NCI-H187 (cell line): ENCODE results near the gene TTC38.

ENCODE experiments used
- DNase-seq, 2 experiments: peaks; one replicate each; lab custom pipeline; 2025; lab: John Stamatoyannopoulos, UW

The TTC38 gene

GRCh38 chr22:46267431-46268279 lies at the start of gene TTC38:
TTC38 (plus strand) TSS chr22:46268008; CDS start chr22:46268040, 32 bp downstream.
- DNase-seq, result no peak

- no peak for DNase-seq
Observed at GRCh38 chr22:46219636-46220035, 48.2 kb upstream of the TTC38 start.

- no peak for DNase-seq
Observed at GRCh38 chr22:46220921-46221320, 46.9 kb upstream of the TTC38 start.

GRCh38 chr22:46224044-46224897 lies 43.5 kb upstream of the TTC38 start:
- DNase-seq, result no peak

- no peak for DNase-seq
Observed at GRCh38 chr22:46224898-46225290, 42.9 kb upstream of the TTC38 start.

- DNase-seq, result no peak
Observed at GRCh38 chr22:46225631-46226030, 42.2 kb upstream of the TTC38 start.

- DNase-seq, result no peak
Observed at GRCh38 chr22:46226577-46226976, 41.2 kb upstream of the TTC38 start.

- no peak for DNase-seq
Observed at GRCh38 chr22:46229701-46230100, 38.1 kb upstream of the TTC38 start.

- no peak for DNase-seq
Observed at GRCh38 chr22:46230262-46230901, 37.4 kb upstream of the TTC38 start.

- no peak for DNase-seq
Observed at GRCh38 chr22:46233231-46233630, 34.6 kb upstream of the TTC38 start.

GRCh38 chr22:46234969-46235368 lies 32.8 kb upstream of the TTC38 start:
- no peak for DNase-seq

GRCh38 chr22:46237453-46238124 lies 30.2 kb upstream of the TTC38 start:
- DNase-seq, result no peak

- DNase-seq, result no peak
Observed at GRCh38 chr22:46238541-46238940, 29.3 kb upstream of the TTC38 start.

- DNase-seq, result no peak
Observed at GRCh38 chr22:46239261-46240048, 28.4 kb upstream of the TTC38 start.

GRCh38 chr22:46240073-46240472 lies 27.7 kb upstream of the TTC38 start:
- DNase-seq, result no peak

GRCh38 chr22:46240506-46240905 lies 27.3 kb upstream of the TTC38 start:
- DNase-seq, result no peak

- DNase-seq, result no peak
Observed at GRCh38 chr22:46240907-46241306, 26.9 kb upstream of the TTC38 start.

- no peak for DNase-seq
Observed at GRCh38 chr22:46241396-46242007, 26.3 kb upstream of the TTC38 start.

GRCh38 chr22:46242076-46242475 lies 25.7 kb upstream of the TTC38 start:
- DNase-seq, result no peak

- DNase-seq, result no peak
Observed at GRCh38 chr22:46244771-46245170, 23.0 kb upstream of the TTC38 start.

- DNase-seq, result no peak
Observed at GRCh38 chr22:46245511-46245910, 22.3 kb upstream of the TTC38 start.
